Skeletal muscle tissue (tissue), 4 donors: Measurements from ENCODE around the gene RCL1. TPM values are rescaled to one million over a fixed set of nuclear protein-coding genes. Genes with fewer than 3 reads are reported as not detected.
"Not testable (repeated sequence)": the region's sequence is repeated elsewhere in the genome, so short reads cannot be mapped to it uniquely, and the experiment has no call there.

ENCODE experiments used
- H3K27ac ChIP-seq: one replicate; pipeline ENCODE4 v1.7.0; 2013; ENCODE audit warnings: mild to moderate bottlenecking, low read depth, low read length, inconsistent platforms
- H3K27me3 ChIP-seq, 3 donors: one replicate each; pipeline ENCODE4 v1.7.0; 2013; ENCODE audit warnings: low read length in 3 of 3; ENCODE audit not compliant: control insufficient read depth in 3 of 3, insufficient read depth in 3 of 3
- H3K36me3 ChIP-seq, 3 donors: one replicate each; pipeline ENCODE4 v1.7.0; 2013; ENCODE audit warnings: low read length in 3 of 3; ENCODE audit not compliant: control insufficient read depth in 3 of 3, insufficient read depth in 3 of 3
- H3K4me1 ChIP-seq, 3 donors: one replicate each; pipeline ENCODE4 v1.7.0; 2013; ENCODE audit warnings: low read length in 3 of 3, mild to moderate bottlenecking in 3 of 3; ENCODE audit not compliant: control insufficient read depth in 3 of 3, insufficient read depth in 3 of 3
- H3K4me3 ChIP-seq, 3 donors: one replicate each; pipeline ENCODE4 v1.7.0; 2013; ENCODE audit warnings: low read length in 3 of 3
- H3K9ac ChIP-seq, 3 donors: one replicate each; pipeline ENCODE4 v1.7.0; 2013; ENCODE audit warnings: low read length in 3 of 3, mild to moderate bottlenecking in 3 of 3, moderate library complexity in 2 of 3, low read depth in 1 of 3
- H3K9me3 ChIP-seq, 3 donors: one replicate each; pipeline ENCODE4 v1.7.0; 2013; ENCODE audit warnings: low read length in 3 of 3; ENCODE audit not compliant: control insufficient read depth in 3 of 3
- total RNA-seq: library from RNA; depleted of rRNA; stranded (reverse); fragments of >200 nt; gene quantifications from one replicate; pipeline ENCODE4 v1.2.3, GENCODE V29; 2014
- donor health status: Osteomylitis.

Gene RCL1
- total RNA-seq, 1 donor from 2014 or later = 33.9 TPM

GRCh38 chr9:4890242-4890641 is 97.5 kb downstream of the RCL1 start:
- H3K9ac ChIP-seq = no peak overlapping the region
- peak overlapping the region; percentile 9 for H3K27ac ChIP-seq
- H3K9me3 ChIP-seq = no peaks in the 10 kb centered on the region
- no peaks in the 10 kb centered on the region for H3K27me3 ChIP-seq
- peaks cover 4 to 6% (median 4%) of the 10 kb centered on the region in 3 donors for H3K4me1 ChIP-seq
- no peaks in the 10 kb centered on the region for H3K36me3 ChIP-seq
- H3K4me3 ChIP-seq = no peak overlapping the region

- no peak overlapping the region for H3K9ac ChIP-seq
These were observed 98.2 kb downstream of the RCL1 start for GRCh38 chr9:4890929-4891328.

GRCh38 chr9:4891674-4892073 is 98.9 kb downstream of the RCL1 start:
- H3K36me3 ChIP-seq = no peaks in the 10 kb centered on the region

More at GRCh38 chr9:4890929-4891328, 98.2 kb downstream of the RCL1 start:
- H3K27ac ChIP-seq = no peak overlapping the region
- peaks cover 4 to 6% (median 4%) of the 10 kb centered on the region in 3 donors for H3K4me1 ChIP-seq
- no peaks in the 10 kb centered on the region for H3K27me3 ChIP-seq
- H3K9me3 ChIP-seq = no peaks in the 10 kb centered on the region
- no peak overlapping the region for H3K4me3 ChIP-seq
- no peaks in the 10 kb centered on the region for H3K36me3 ChIP-seq

GRCh38 chr9:4892501-4893194 is 99.9 kb downstream of the RCL1 start:
- H3K9me3 ChIP-seq = no peaks in the 10 kb centered on the region
- no peak overlapping the region for H3K27ac ChIP-seq
- no peak overlapping the region for H3K9ac ChIP-seq
- H3K4me3 ChIP-seq = no peak overlapping the region
- no peaks in the 10 kb centered on the region for H3K27me3 ChIP-seq
- peaks cover 2 to 3% (median 2%) of the 10 kb centered on the region in 3 donors for H3K4me1 ChIP-seq
- no peaks in the 10 kb centered on the region for H3K36me3 ChIP-seq

More at GRCh38 chr9:4891674-4892073, 98.9 kb downstream of the RCL1 start:
- Histone ChIP-seq H3K27me3 (no peaks in the 10 kb centered on the region), H3K9ac (no peak overlapping the region), H3K4me1 (peaks cover 4 to 6% (median 4%) of the 10 kb centered on the region in 3 donors), H3K4me3 (no peak overlapping the region), H3K27ac (no peak overlapping the region), H3K9me3 (no peaks in the 10 kb centered on the region)

- no peaks in the 10 kb centered on the region for H3K9me3 ChIP-seq
- no peak overlapping the region for H3K27ac ChIP-seq
- H3K4me3 ChIP-seq = no peak overlapping the region
- peaks cover 0 to 2% (median 0%) of the 10 kb centered on the region in 3 donors for H3K4me1 ChIP-seq
- no peaks in the 10 kb centered on the region for H3K27me3 ChIP-seq
- H3K9ac ChIP-seq = no peak overlapping the region
- no peaks in the 10 kb centered on the region for H3K36me3 ChIP-seq
These were observed 101.3 kb downstream of the RCL1 start for GRCh38 chr9:4894076-4894475.

GRCh38 chr9:4899853-4900252 is 107.1 kb downstream of the RCL1 start:
- H3K9ac ChIP-seq, H3K27me3 ChIP-seq, H3K27ac ChIP-seq, H3K4me3 ChIP-seq, H3K4me1 ChIP-seq, H3K9me3 ChIP-seq, H3K36me3 ChIP-seq: not testable (repeated sequence)

- H3K4me3 ChIP-seq, H3K9ac ChIP-seq, H3K36me3 ChIP-seq, H3K27ac ChIP-seq, H3K4me1 ChIP-seq, H3K27me3 ChIP-seq, H3K9me3 ChIP-seq: not testable (repeated sequence)
These were observed 108.8 kb downstream of the RCL1 start for GRCh38 chr9:4901401-4902134.

- no peaks in the 10 kb centered on the region for H3K9me3 ChIP-seq
- H3K36me3 ChIP-seq = peaks cover 0 to 3% (median 0%) of the 10 kb centered on the region in 3 donors
- no peak overlapping the region for H3K4me3 ChIP-seq
- no peak overlapping the region for H3K9ac ChIP-seq
- H3K27ac ChIP-seq = no peak overlapping the region
- H3K27me3 ChIP-seq = no peaks in the 10 kb centered on the region
- H3K4me1 ChIP-seq = peaks cover 0 to 9% (median 0%) of the 10 kb centered on the region in 3 donors
These were observed 109.4 kb downstream of the RCL1 start for GRCh38 chr9:4902135-4902475.

GRCh38 chr9:4904322-4905134 is 111.8 kb downstream of the RCL1 start:
- no peaks in the 10 kb centered on the region for H3K27me3 ChIP-seq
- no peak overlapping the region for H3K9ac ChIP-seq
- H3K9me3 ChIP-seq = no peaks in the 10 kb centered on the region
- H3K4me1 ChIP-seq = peaks cover 0 to 9% (median under 1%) of the 10 kb centered on the region in 3 donors
- H3K27ac ChIP-seq = no peak overlapping the region
- peaks cover 0 to 3% (median 0%) of the 10 kb centered on the region in 3 donors for H3K36me3 ChIP-seq
- no peak overlapping the region for H3K4me3 ChIP-seq

- no peaks in the 10 kb centered on the region for H3K27me3 ChIP-seq
- no peak overlapping the region for H3K4me3 ChIP-seq
- H3K9me3 ChIP-seq = no peaks in the 10 kb centered on the region
- no peak overlapping the region for H3K27ac ChIP-seq
- peaks cover 0 to 3% (median 0%) of the 10 kb centered on the region in 3 donors for H3K36me3 ChIP-seq
- no peak overlapping the region for H3K9ac ChIP-seq
- peaks cover 0 to 9% (median 3%) of the 10 kb centered on the region in 3 donors for H3K4me1 ChIP-seq
These were observed 112.4 kb downstream of the RCL1 start for GRCh38 chr9:4905135-4905490.
